ENCODE measurements around the gene TVP23A. TPM values are rescaled to one million over a fixed set of nuclear protein-coding genes. Genes with fewer than 3 reads are reported as not detected.

TVP23A gene
- polyA plus RNA-seq, 1 donor from 2014 or later = 9.1 TPM

GRCh38 chr16:10728003-10728887, 90.3 kb downstream of the TVP23A start:
- no peaks in the 10 kb centered on the region for H4K20me1 ChIP-seq (ENCODE audit: insufficient read depth)
- H3K27me3 ChIP-seq (ENCODE audit: insufficient read depth, low read depth, low read length) = no peaks in the 10 kb centered on the region
- H3K79me2 ChIP-seq (replicated peaks; ENCODE audit: insufficient read depth, low read length) = no peaks in the 10 kb centered on the region
- H3F3A ChIP-seq (ENCODE audit: insufficient read depth, low read length, poor library complexity, severe bottlenecking) = no peaks in the 10 kb centered on the region
- H3K36me3 ChIP-seq (ENCODE audit: insufficient read depth, low read length) = no peaks in the 10 kb centered on the region
- no peaks in the 10 kb centered on the region for H3K9me2 ChIP-seq (ENCODE audit: insufficient read depth, low read length)
- H3K27ac ChIP-seq (ENCODE audit: low read length) = no peak overlapping the region
- H3K4me2 ChIP-seq (ENCODE audit: low read length) = no peak overlapping the region
- no peaks in the 10 kb centered on the region for H3K9me3 ChIP-seq (ENCODE audit: low read length)
- no peak overlapping the region for H3K4me3 ChIP-seq (ENCODE audit: low read length)
- H2AFZ ChIP-seq (ENCODE audit: low read depth, low read length) = no peak overlapping the region
- no peak overlapping the region for H3K9ac ChIP-seq (ENCODE audit: low read length)
- TF ChIP-seq CTCF (IDR thresholded peaks at IDR 0.05; ENCODE audit: poor library complexity, severe bottlenecking) (no peak), EP300 (conservative IDR thresholded peaks at IDR 0.05; ENCODE audit: poor library complexity, severe bottlenecking) (no peak), REST (IDR thresholded peaks at IDR 0.05; ENCODE audit: borderline replicate concordance) (no peak), TAF1 (IDR thresholded peaks at IDR 0.05; ENCODE audit: low read depth) (no peak), POLR2AphosphoS5 (IDR thresholded peaks at IDR 0.05) (no peak), MXI1 (conservative IDR thresholded peaks at IDR 0.05; ENCODE audit: poor library complexity, severe bottlenecking) (no peak), RAD21 (conservative IDR thresholded peaks at IDR 0.05) (no peak), EZH2 (IDR thresholded peaks at IDR 0.05; ENCODE audit: borderline replicate concordance, insufficient read depth, low read length, poor library complexity, severe bottlenecking) (no peak), SMC3 (conservative IDR thresholded peaks at IDR 0.05; ENCODE audit: poor library complexity) (no peak)

Small RNAs within 50 kb of the gene (small RNA-seq; reads per million reads assigned to genes)
- gene MTND4LP24 = 0 reads per million in 3 experiments
- 0 reads per million in 3 experiments for gene MTND6P33

Other genes starting within 250 kb of the TVP23A start
- gene EMP2, start 238.2 kb downstream of the TVP23A start, polyA plus RNA-seq = 0.14 TPM in 1 of 2 replicates, not detected in the other
- not detected in 2 replicates for gene TEKT5, start 123.9 kb downstream of the TVP23A start, polyA plus RNA-seq
- gene NUBP1, start 75.0 kb downstream of the TVP23A start, polyA plus RNA-seq = 19.7 and 33.3 TPM in 2 replicates
- not detected in 2 replicates for gene CIITA, start 58.4 kb upstream of the TVP23A start, polyA plus RNA-seq
- 52.0 and 62.0 TPM in 2 replicates for gene DEXI, start 123.7 kb upstream of the TVP23A start, polyA plus RNA-seq
- 11.1 and 17.8 TPM in 2 replicates for gene CLEC16A, start 125.8 kb upstream of the TVP23A start, polyA plus RNA-seq